Limb (tissue), 2 donors: Measurements from ENCODE around the gene ZCCHC17.

Source experiments
- DNase-seq, 2 donors: peaks; one replicate each; pipeline ENCODE4 v3.0.0-alpha.2; 2016; ENCODE audit errors: extremely low spot score in 2 of 2

Gene ZCCHC17

GRCh38 chr1:31389616-31390015, 92.8 kb downstream of the ZCCHC17 start:
- DNase-seq, result no peak

- DNase-seq, result no peak
These were observed 93.2 kb downstream of the ZCCHC17 start for GRCh38 chr1:31390071-31390470.

- DNase-seq, result no peak
These were observed 96.6 kb downstream of the ZCCHC17 start for GRCh38 chr1:31393463-31393862.

GRCh38 chr1:31394584-31395193, 97.9 kb downstream of the ZCCHC17 start:
- DNase-seq, result peak; percentile 79 to 91

GRCh38 chr1:31396633-31397351, 100.0 kb downstream of the ZCCHC17 start:
- DNase-seq, result no peak

- DNase-seq, result no peak
These were observed 100.7 kb downstream of the ZCCHC17 start for GRCh38 chr1:31397360-31398095.

- no peak for DNase-seq
These were observed 101.4 kb downstream of the ZCCHC17 start for GRCh38 chr1:31398246-31398645.

GRCh38 chr1:31399976-31400375, 103.1 kb downstream of the ZCCHC17 start:
- DNase-seq, result no peak

GRCh38 chr1:31400393-31400792, 103.6 kb downstream of the ZCCHC17 start:
- no peak for DNase-seq

- DNase-seq, result no peak
These were observed 104.4 kb downstream of the ZCCHC17 start for GRCh38 chr1:31401241-31401640.

- peak; percentile 47 to 53 for DNase-seq
These were observed 108.9 kb downstream of the ZCCHC17 start for GRCh38 chr1:31405578-31406245.

GRCh38 chr1:31407029-31407626, 110.3 kb downstream of the ZCCHC17 start:
- DNase-seq, result no peak

GRCh38 chr1:31408788-31409318, 112.0 kb downstream of the ZCCHC17 start:
- DNase-seq, result no peak

GRCh38 chr1:31409946-31410858, 113.4 kb downstream of the ZCCHC17 start:
- DNase-seq, result no peak

GRCh38 chr1:31410871-31411270, 114.0 kb downstream of the ZCCHC17 start:
- DNase-seq, result no peak

- DNase-seq, result no peak
These were observed 115.4 kb downstream of the ZCCHC17 start for GRCh38 chr1:31412205-31412604.

GRCh38 chr1:31412732-31413404, 116.0 kb downstream of the ZCCHC17 start, which contains the start of gene SERINC2:
Gene SERINC2 (plus strand): TSS chr1:31413213. CDS start chr1:31413266, 53 bp downstream.
- no peak for DNase-seq

GRCh38 chr1:31413405-31414001, 116.7 kb downstream of the ZCCHC17 start:
- peak; percentile 67 to 85 for DNase-seq
